ENCODE data around the gene DIAPH3. TPM values are rescaled to one million over a fixed set of nuclear protein-coding genes. Genes with fewer than 3 reads are reported as not detected.

Gene DIAPH3
- total RNA-seq, 5 donors from 2014 or later (not counting 1 experiment from before 2014, with no cell fraction given) = 0.14 to 0.45 (median 0.30) TPM

GRCh38 chr13:60169239-60170031 lies 5.7 kb upstream of the DIAPH3 start:
- POLR2A ChIA-PET = no interaction called here
- Histone ChIP-seq H3K9me3 (no peaks in the 10 kb centered on the region), H3K27me3 (replicated peaks in 1 of 2; ENCODE audit: control insufficient read depth in 2 of 2, extremely low read depth in 1 of 2, insufficient read depth in 2 of 2, low read length in 1 of 2) (no peaks in the 10 kb centered on the region), H3K4me1 (ENCODE audit: control insufficient read depth in 1 of 2, extremely low read depth in 1 of 2, insufficient read depth in 2 of 2, low read length in 2 of 2) (peaks cover 1 to 3% of the 10 kb centered on the region in 2 experiments), H3K4me3 (ENCODE audit: control insufficient read depth in 1 of 2, extremely low read depth in 1 of 2, low read length in 1 of 2) (no peak overlapping the region), H3K27ac (ENCODE audit: low read length) (no peak overlapping the region), H3K36me3 (ENCODE audit: control insufficient read depth in 2 of 2, extremely low read depth in 1 of 2, insufficient read depth in 1 of 2, low read length in 1 of 2) (no peaks in the 10 kb centered on the region)
- DNase-seq (no peak), ATAC-seq (replicated peaks in 1 of 4) (no peak)
- H3K4me3 Mint-ChIP-seq = no peak overlapping the region
- CTCF ChIA-PET = no interaction called here
- peaks cover 3% of the 10 kb centered on the region for H3K36me3 Mint-ChIP-seq
- no peak overlapping the region for H3K27ac Mint-ChIP-seq
- no peaks in the 10 kb centered on the region for H3K9me3 Mint-ChIP-seq
- WGBS (ENCODE audit: insufficient coverage) = 100% methylated on average over 1 of the region's 3 CpGs
- peaks cover 7 to 13% of the 10 kb centered on the region in 2 donors for H3K27me3 Mint-ChIP-seq
- peaks cover 14 to 19% (median 16%) of the 10 kb centered on the region in 3 donors for H3K4me1 Mint-ChIP-seq

GRCh38 chr13:60167121-60167520 lies 3.4 kb upstream of the DIAPH3 start:
- H3K36me3 ChIP-seq (ENCODE audit: control insufficient read depth in 2 of 2, extremely low read depth in 1 of 2, insufficient read depth in 1 of 2, low read length in 1 of 2) = no peaks in the 10 kb centered on the region
- Mint-ChIP-seq H3K4me1 (peaks cover 29 to 31% (median 31%) of the 10 kb centered on the region in 3 donors), H3K9me3 (no peaks in the 10 kb centered on the region), H3K4me3 (no peak overlapping the region), H3K27ac (no peak overlapping the region), H3K27me3 (peaks cover 0 to 3% of the 10 kb centered on the region in 2 donors), H3K36me3 (peaks cover 3% of the 10 kb centered on the region)
- no peaks in the 10 kb centered on the region for H3K27me3 ChIP-seq (replicated peaks in 1 of 2; ENCODE audit: control insufficient read depth in 2 of 2, extremely low read depth in 1 of 2, insufficient read depth in 2 of 2, low read length in 1 of 2)
- no peaks in the 10 kb centered on the region for H3K9me3 ChIP-seq
- H3K27ac ChIP-seq (ENCODE audit: low read length) = no peak overlapping the region
- 95% methylated on average over 3 of the region's 3 CpGs for WGBS (ENCODE audit: insufficient coverage)
- ChIA-PET POLR2A (no interaction called here), CTCF (no interaction called here)
- ATAC-seq (replicated peaks in 1 of 4) (no peak), DNase-seq (no peak)
- peaks cover 3 to 13% of the 10 kb centered on the region in 2 experiments for H3K4me1 ChIP-seq (ENCODE audit: control insufficient read depth in 1 of 2, extremely low read depth in 1 of 2, insufficient read depth in 2 of 2, low read length in 2 of 2)
- H3K4me3 ChIP-seq (ENCODE audit: control insufficient read depth in 1 of 2, extremely low read depth in 1 of 2, low read length in 1 of 2) = no peak overlapping the region

- H3K36me3 Mint-ChIP-seq = peaks cover 3% of the 10 kb centered on the region
- no peaks in the 10 kb centered on the region for H3K27me3 ChIP-seq (replicated peaks in 1 of 2; ENCODE audit: control insufficient read depth in 2 of 2, extremely low read depth in 1 of 2, insufficient read depth in 2 of 2, low read length in 1 of 2)
- DNase-seq (no peak), ATAC-seq (replicated peaks in 1 of 4) (no peak)
- peaks cover 3 to 4% of the 10 kb centered on the region in 2 donors for H3K27me3 Mint-ChIP-seq
- CTCF ChIA-PET = no interaction called here
- peak overlapping the region; percentile 88 to 95 (median 91) for H3K4me3 Mint-ChIP-seq
- no CpG with 5 or more reads among the region's 3 CpGs for WGBS (ENCODE audit: insufficient coverage)
- H3K27ac Mint-ChIP-seq = peak overlapping the region; percentile 90 to 96
- no peaks in the 10 kb centered on the region for H3K36me3 ChIP-seq (ENCODE audit: control insufficient read depth in 2 of 2, extremely low read depth in 1 of 2, insufficient read depth in 1 of 2, low read length in 1 of 2)
- POLR2A ChIA-PET = no interaction called here
- H3K4me1 Mint-ChIP-seq = peaks cover 29 to 31% (median 31%) of the 10 kb centered on the region in 3 donors
- H3K4me1 ChIP-seq (ENCODE audit: control insufficient read depth in 1 of 2, extremely low read depth in 1 of 2, insufficient read depth in 2 of 2, low read length in 2 of 2) = peaks cover 3 to 13% of the 10 kb centered on the region in 2 experiments
- H3K9me3 ChIP-seq = no peaks in the 10 kb centered on the region
- no peak overlapping the region for H3K27ac ChIP-seq (ENCODE audit: low read length)
- no peaks in the 10 kb centered on the region for H3K9me3 Mint-ChIP-seq
- H3K4me3 ChIP-seq (ENCODE audit: control insufficient read depth in 1 of 2, extremely low read depth in 1 of 2, low read length in 1 of 2) = no peak overlapping the region
Measured at GRCh38 chr13:60165391-60166099, 1.8 kb upstream of the DIAPH3 start.

- H3K27ac ChIP-seq (ENCODE audit: low read length) = peak overlapping the region; percentile 86
- Mint-ChIP-seq H3K36me3 (peaks cover 3% of the 10 kb centered on the region), H3K27ac (peak overlapping the region; percentile 90 to 96), H3K9me3 (no peaks in the 10 kb centered on the region), H3K4me1 (peaks cover 29 to 31% (median 31%) of the 10 kb centered on the region in 3 donors), H3K4me3 (peak overlapping the region; percentile 88 to 95 (median 91)), H3K27me3 (peaks cover 0 to 4% of the 10 kb centered on the region in 2 donors)
- H3K36me3 ChIP-seq (ENCODE audit: control insufficient read depth in 2 of 2, extremely low read depth in 1 of 2, insufficient read depth in 1 of 2, low read length in 1 of 2) = no peaks in the 10 kb centered on the region
- ATAC-seq (replicated peaks in 1 of 4) (peak; percentile 16 to 43 (median 26)), DNase-seq (no peak)
- H3K9me3 ChIP-seq = no peaks in the 10 kb centered on the region
- WGBS (ENCODE audit: insufficient coverage) = 0% methylated on average over 3 of the region's 9 CpGs
- peak overlapping the region; percentile 87 to 95 for H3K4me3 ChIP-seq (ENCODE audit: control insufficient read depth in 1 of 2, extremely low read depth in 1 of 2, low read length in 1 of 2)
- H3K4me1 ChIP-seq (ENCODE audit: control insufficient read depth in 1 of 2, extremely low read depth in 1 of 2, insufficient read depth in 2 of 2, low read length in 2 of 2) = peaks cover 3 to 13% of the 10 kb centered on the region in 2 experiments
- no peaks in the 10 kb centered on the region for H3K27me3 ChIP-seq (replicated peaks in 1 of 2; ENCODE audit: control insufficient read depth in 2 of 2, extremely low read depth in 1 of 2, insufficient read depth in 2 of 2, low read length in 1 of 2)
- ChIA-PET CTCF (interaction anchor here in 1 of 2 donors (0.6 kb wide), 1 partner anchor 46 kb away, joined by 3 read pairs; no protein-coding TSS in a partner anchor), POLR2A (no interaction called here)
Measured at GRCh38 chr13:60164234-60164889, 634 bp upstream of the DIAPH3 start.

GRCh38 chr13:60162096-60162495 lies 1.6 kb downstream of the DIAPH3 start:
- CTCF ChIA-PET = no interaction called here
- no peak overlapping the region for H3K4me3 Mint-ChIP-seq
- H3K27ac Mint-ChIP-seq = no peak overlapping the region

GRCh38 chr13:60158321-60158801 lies 5.4 kb downstream of the DIAPH3 start:
- Histone ChIP-seq H3K4me1 (ENCODE audit: control insufficient read depth in 1 of 2, extremely low read depth in 1 of 2, insufficient read depth in 2 of 2, low read length in 2 of 2) (peaks cover 0 to 3% of the 10 kb centered on the region in 2 experiments), H3K4me3 (ENCODE audit: control insufficient read depth in 1 of 2, extremely low read depth in 1 of 2, low read length in 1 of 2) (no peak overlapping the region), H3K9me3 (no peaks in the 10 kb centered on the region), H3K27me3 (replicated peaks in 1 of 2; ENCODE audit: control insufficient read depth in 2 of 2, extremely low read depth in 1 of 2, insufficient read depth in 2 of 2, low read length in 1 of 2) (peaks cover 0 to 3% of the 10 kb centered on the region in 2 experiments), H3K36me3 (ENCODE audit: control insufficient read depth in 2 of 2, extremely low read depth in 1 of 2, insufficient read depth in 1 of 2, low read length in 1 of 2) (no peaks in the 10 kb centered on the region), H3K27ac (ENCODE audit: low read length) (no peak overlapping the region)
- no peak overlapping the region for H3K4me3 Mint-ChIP-seq
- DNase-seq (no peak), ATAC-seq (replicated peaks in 1 of 4) (no peak)
- CTCF ChIA-PET = no interaction called here
- peaks cover 0 to 3% (median 0%) of the 10 kb centered on the region in 3 donors for H3K9me3 Mint-ChIP-seq
- POLR2A ChIA-PET = no interaction called here
- no peak overlapping the region for H3K27ac Mint-ChIP-seq
- H3K36me3 Mint-ChIP-seq = no peaks in the 10 kb centered on the region
- peaks cover 0 to 4% of the 10 kb centered on the region in 2 donors for H3K27me3 Mint-ChIP-seq
- H3K4me1 Mint-ChIP-seq = peaks cover 6 to 7% (median 7%) of the 10 kb centered on the region in 3 donors

More at GRCh38 chr13:60162096-60162495, 1.6 kb downstream of the DIAPH3 start:
- ATAC-seq (replicated peaks in 1 of 4) = no peak
- Histone ChIP-seq H3K4me1 (ENCODE audit: control insufficient read depth in 1 of 2, extremely low read depth in 1 of 2, insufficient read depth in 2 of 2, low read length in 2 of 2) (peaks cover 3 to 13% of the 10 kb centered on the region in 2 experiments), H3K27ac (ENCODE audit: low read length) (no peak overlapping the region), H3K9me3 (no peaks in the 10 kb centered on the region), H3K4me3 (ENCODE audit: control insufficient read depth in 1 of 2, extremely low read depth in 1 of 2, low read length in 1 of 2) (no peak overlapping the region), H3K36me3 (ENCODE audit: control insufficient read depth in 2 of 2, extremely low read depth in 1 of 2, insufficient read depth in 1 of 2, low read length in 1 of 2) (no peaks in the 10 kb centered on the region), H3K27me3 (replicated peaks in 1 of 2; ENCODE audit: control insufficient read depth in 2 of 2, extremely low read depth in 1 of 2, insufficient read depth in 2 of 2, low read length in 1 of 2) (peaks cover 0 to 3% of the 10 kb centered on the region in 2 experiments)
- peaks cover 0 to 3% (median 0%) of the 10 kb centered on the region in 3 donors for H3K9me3 Mint-ChIP-seq
- H3K4me1 Mint-ChIP-seq = peaks cover 29 to 31% (median 31%) of the 10 kb centered on the region in 3 donors
- POLR2A ChIA-PET = no interaction called here
- DNase-seq = no peak
- H3K27me3 Mint-ChIP-seq = peaks cover 0 to 4% of the 10 kb centered on the region in 2 donors
- H3K36me3 Mint-ChIP-seq = no peaks in the 10 kb centered on the region
